K562 (cell line): ENCODE data around the gene CHTOP. TPM values are rescaled to one million over a fixed set of nuclear protein-coding genes. Genes with fewer than 3 reads are reported as not detected.

Experiments used
- E2F6 ChIP-seq, 2 experiments: IDR thresholded peaks; 2 replicates each; pipeline ENCODE4 v1.6.1; 2011; ENCODE audit warnings: borderline replicate concordance in 1 of 2, control low read depth in 1 of 2, low read depth in 1 of 2, low read length in 1 of 2, mild to moderate bottlenecking in 1 of 2, mixed read lengths in 1 of 2, moderate library complexity in 1 of 2; ENCODE audit not compliant: insufficient read depth in 1 of 2, insufficient read length in 1 of 2, poor library complexity in 1 of 2, severe bottlenecking in 1 of 2; ENCODE audit errors: extremely low read depth in 1 of 2
- HDAC3 ChIP-seq: fragments of 450-650 bp; IDR thresholded peaks from 2 replicates; pipeline ENCODE4 v1.6.1; 2018; ENCODE audit warnings: borderline replicate concordance, mild to moderate bottlenecking, moderate library complexity; ENCODE audit not compliant: partially characterized antibody
- HMGXB4 ChIP-seq: sonication (generic); formaldehyde crosslinking; IDR thresholded peaks from 2 replicates; pipeline ENCODE4 v1.8.1; 2023; ENCODE audit warnings: mild to moderate bottlenecking, missing genetic modification reagents
- JUNB ChIP-seq: fragments of 450-650 bp; formaldehyde crosslinking; conservative IDR thresholded peaks from 2 replicates; pipeline ENCODE4 v1.4.0; 2020; ENCODE audit warnings: mild to moderate bottlenecking
- MAFF ChIP-seq: IDR thresholded peaks from 2 replicates; pipeline ENCODE4 v1.6.1; 2012; ENCODE audit warnings: low read length, improper control_type of control experiment
- MEIS2 ChIP-seq: fragments of 450-650 bp; IDR thresholded peaks from 2 replicates; pipeline ENCODE4 v1.6.1; 2014; ENCODE audit warnings: mild to moderate bottlenecking; ENCODE audit not compliant: partially characterized antibody
- MTA3 ChIP-seq: fragments of 450-650 bp; formaldehyde crosslinking; IDR thresholded peaks from 2 replicates; pipeline ENCODE4 v1.6.1; 2017; ENCODE audit warnings: mild to moderate bottlenecking, borderline replicate concordance
- NFYB ChIP-seq: IDR thresholded peaks from 2 replicates; pipeline ENCODE4 v1.6.1; 2011; ENCODE audit warnings: mild to moderate bottlenecking, moderate library complexity; ENCODE audit not compliant: insufficient read length; ENCODE audit errors: extremely low read depth
- POLR2AphosphoS5 ChIP-seq: IDR thresholded peaks from 2 replicates; pipeline ENCODE4 v1.6.1; 2011; ENCODE audit warnings: mild to moderate bottlenecking, low read depth, low read length, moderate library complexity; ENCODE audit not compliant: control insufficient read depth, insufficient read depth
- SMARCC2 ChIP-seq: fragments of 450-650 bp; IDR thresholded peaks from 2 replicates; pipeline ENCODE4 v1.6.1; 2017; ENCODE audit warnings: antibody characterized with exemption, moderate library complexity, mild to moderate bottlenecking, low read depth
- TAF1 ChIP-seq: IDR thresholded peaks from 2 replicates; pipeline ENCODE4 v1.6.1; 2011; ENCODE audit warnings: mild to moderate bottlenecking, low read length, moderate library complexity; ENCODE audit not compliant: insufficient read depth, control insufficient read depth, severe bottlenecking; ENCODE audit errors: extremely low read depth
- ZC3H11A ChIP-seq: IDR thresholded peaks from 2 replicates; pipeline ENCODE4 v1.6.1; 2012; ENCODE audit warnings: low read depth, low read length, improper control_type of control experiment
- ZNF407 ChIP-seq: fragments of 450-650 bp; IDR thresholded peaks from 2 replicates; pipeline ENCODE4 v1.6.1; 2016; ENCODE audit warnings: low read depth
- ZNF644 ChIP-seq: fragments of 200-800 bp; sonication (Bioruptor generic); IDR thresholded peaks from 2 replicates; pipeline ENCODE4 v1.6.1; 2016; ENCODE audit warnings: low read depth, missing genetic modification characterization, missing compliant biosample characterization
- ZNF764 ChIP-seq: fragments of 250-450 bp; sonication (Bioruptor Pico); IDR thresholded peaks from 2 replicates; pipeline ENCODE4 v1.4.0; 2020; ENCODE audit warnings: low read depth, mild to moderate bottlenecking, moderate library complexity
- polyA plus RNA-seq, 8 experiments: library from polyadenylated mRNA; depleted of rRNA in 4 of 8; stranded (reverse) in 5 of 8; unstranded in 3 of 8; fragments of >200 nt; fragmentation: Nextera tagmentation in 2 of 8; fragmentation: Illumina TruSeq in 1 of 8; extraction: Ambion mirVana in 2 of 8; extraction: Trizol in 1 of 8; gene quantifications; 2 replicates each; pipeline versions ENCODE4 v1.2.1 to v1.2.3, GENCODE V29; 2011 to 2014; ENCODE audit warnings: inconsistent platforms in 1 of 8, missing spikeins in 1 of 8
- total RNA-seq, 7 experiments: library from RNA; depleted of rRNA in 6 of 7; stranded (reverse); fragments of >200 nt in 6 of 7; fragmentation: Illumina TruSeq in 2 of 7; extraction: Trizol in 2 of 7; gene quantifications; 2 replicates each; pipeline versions ENCODE4 v1.2.1 to v1.2.3, GENCODE V29; 2011 to 2021; ENCODE audit warnings: low replicate concordance in 1 of 7

The CHTOP gene
- total and polyA plus RNA-seq, 9 of the 15 experiments (the other 6 are each of a cell fraction or from before 2014, with no cell fraction given), result 10.2 to 91.8 (median 60.8) TPM

GRCh38 chr1:153670859-153671627, 37.2 kb downstream of the CHTOP start, which contains the start of gene ILF2 (continued):
- TF ChIP-seq ZNF764 (peak; percentile 87), SMARCC2 (no peak), E2F6 (IDR thresholded peaks at IDR 0.05; ENCODE audit: borderline replicate concordance in 1 of 2, extremely low read depth in 1 of 2, insufficient read depth in 1 of 2, insufficient read length in 1 of 2, low read depth in 1 of 2, low read length in 1 of 2, poor library complexity in 1 of 2, severe bottlenecking in 1 of 2) (peak in 1 of 2 experiments; percentile 30), POLR2AphosphoS5 (peak; percentile 95), ZNF644 (tag) (no peak; the same call in 1 of the 2 replicates), NFYB (peak; percentile 82), ZC3H11A (0 out of 2 replicates have a peak, but pooled peaks have one; percentile 9), MTA3 (peak; percentile 51; the same call in 1 of the 2 replicates), MAFF (no peak), TAF1 (peak; percentile 94), MEIS2 (peak; percentile 32), JUNB (CRISPR knock-in tag) (no peak), HDAC3 (peak; percentile 93), ZNF407 (peak; percentile 80), HMGXB4 (CRISPR knock-in tag) (peak; percentile 91; the same call in 1 of the 2 replicates)
